Germinal center (tissue), 1 donor: ENCODE measurements around the gene ZBTB2.

ENCODE experiments used
- DNase-seq: peaks from one replicate; pipeline ENCODE4 v3.0.0; 2012; ENCODE audit warnings: mixed read lengths, low spot score

ZBTB2 gene

DNA sequence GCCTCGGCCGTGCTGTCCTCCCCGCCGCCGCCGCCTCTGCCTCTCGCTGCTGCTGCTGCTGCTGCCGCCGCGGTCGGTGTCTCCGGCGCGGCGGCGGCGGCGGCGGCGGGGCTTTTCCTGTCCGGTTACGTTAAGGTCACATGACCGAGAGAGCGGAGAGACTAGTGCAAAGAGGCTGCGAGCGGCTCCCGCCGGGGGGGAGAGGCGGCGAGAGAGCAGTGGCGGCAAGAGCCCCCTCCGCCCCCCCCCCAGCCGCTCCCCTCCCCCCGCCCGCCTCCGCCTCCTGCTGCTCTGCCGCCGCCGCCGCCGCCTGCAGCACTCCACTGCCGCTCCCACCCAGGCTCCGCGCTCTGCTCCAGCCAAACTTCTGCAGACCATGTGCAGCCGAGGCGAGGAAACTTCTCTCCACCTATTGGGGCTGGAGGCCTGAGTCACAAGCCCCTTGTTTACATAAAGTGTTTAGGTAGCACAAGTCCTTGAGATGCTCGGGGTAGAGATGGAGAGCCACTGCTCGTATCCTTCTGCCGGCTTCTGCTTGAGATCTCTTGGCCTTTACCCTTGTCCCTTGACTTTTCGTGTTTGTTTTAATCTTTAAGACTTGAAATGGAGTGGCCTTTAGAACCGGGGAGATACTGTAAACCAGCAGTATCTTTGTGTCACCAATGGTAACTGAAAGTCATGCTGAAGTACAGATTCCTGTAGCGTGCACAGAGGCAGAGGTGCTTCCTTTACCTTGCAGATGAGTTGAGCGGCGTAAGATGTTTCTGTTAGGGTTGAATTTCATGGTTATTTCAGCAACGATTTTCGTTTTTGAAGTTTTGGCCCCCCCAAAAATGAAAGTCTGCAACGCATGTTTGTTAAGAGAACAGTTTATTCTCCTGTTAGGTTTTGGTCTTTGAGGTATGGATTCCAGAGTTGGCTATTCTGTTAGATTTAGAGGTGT, at the start of gene ZBTB2:
TSS of gene ZBTB2 (minus strand) at position 89 of the 943 bp plus-strand sequence. CDS start 17,922 bp downstream, outside the sequence.
- peak; percentile 68 for DNase-seq

- no peak for DNase-seq
These were observed 49.6 kb upstream of the ZBTB2 start for GRCh38 chr6:151440930-151441329.

DNA sequence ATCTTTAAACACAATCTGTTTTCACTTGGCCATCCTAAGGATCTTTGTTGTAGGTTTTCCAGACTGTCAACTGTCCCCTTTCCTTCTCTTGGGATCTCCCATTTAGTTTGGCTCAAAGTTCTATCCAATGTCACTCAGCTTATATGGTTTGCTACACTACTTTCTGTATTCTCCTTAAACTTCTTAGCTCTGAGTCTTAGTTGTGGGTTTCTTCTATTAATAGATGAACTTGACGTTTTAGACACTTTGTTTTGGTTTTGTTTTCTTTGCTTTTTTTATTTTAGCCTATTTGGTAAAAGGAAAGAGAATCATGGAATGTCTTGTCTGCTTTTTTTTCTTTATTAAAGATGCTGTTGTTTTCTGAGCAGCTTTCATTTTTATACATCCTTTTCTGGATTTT, 49.1 kb upstream of the ZBTB2 start:
- DNase-seq = no peak

- DNase-seq = no peak
These were observed 46.0 kb upstream of the ZBTB2 start for GRCh38 chr6:151437401-151437800.

- DNase-seq = no peak
These were observed 45.4 kb upstream of the ZBTB2 start for GRCh38 chr6:151436802-151437201.

- no peak for DNase-seq
These were observed 44.9 kb upstream of the ZBTB2 start for GRCh38 chr6:151436300-151436699.

GRCh38 chr6:151434369-151434768, 43.0 kb upstream of the ZBTB2 start:
- peak; percentile 25 for DNase-seq

DNA sequence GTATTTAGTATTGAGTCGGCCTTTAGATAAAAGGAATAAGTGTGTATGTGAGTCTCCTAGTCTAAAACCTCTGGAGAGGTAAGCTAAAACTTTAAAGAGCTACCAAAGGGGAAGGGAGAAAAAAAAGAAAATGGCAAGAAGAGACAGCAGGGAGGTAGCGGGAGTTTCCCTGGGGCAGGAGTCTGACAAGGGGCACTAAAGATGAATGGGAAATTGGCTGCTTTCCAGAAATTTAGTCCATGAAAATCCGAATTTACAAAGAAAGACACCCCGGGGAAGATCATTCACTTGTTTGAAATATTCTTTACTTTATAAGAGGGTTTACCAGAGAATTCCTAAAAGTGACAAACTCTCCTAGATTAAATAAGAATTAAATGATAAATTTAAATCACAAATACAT, 41.3 kb upstream of the ZBTB2 start:
- DNase-seq = no peak

DNA sequence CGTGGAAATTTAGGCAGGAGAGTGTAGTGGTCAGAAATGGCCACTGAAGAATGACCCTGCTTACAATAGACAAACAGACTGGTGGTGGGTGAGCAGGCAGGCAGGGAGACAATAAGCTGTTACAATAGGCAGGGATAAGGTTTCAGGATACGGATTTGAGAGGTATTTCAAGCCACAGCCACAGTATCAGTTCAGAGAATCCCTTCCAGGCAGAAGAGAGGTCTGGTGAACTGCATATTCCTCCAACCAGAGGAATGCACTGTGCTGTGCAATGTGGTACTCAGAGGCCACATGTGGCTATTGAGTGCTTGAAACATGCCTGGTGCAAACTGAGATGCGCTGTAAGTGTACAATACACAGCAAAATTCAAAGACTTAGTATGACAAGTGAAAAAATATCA, 40.0 kb upstream of the ZBTB2 start:
- no peak for DNase-seq

- no peak for DNase-seq
These were observed 39.5 kb upstream of the ZBTB2 start for GRCh38 chr6:151430886-151431285.

DNA sequence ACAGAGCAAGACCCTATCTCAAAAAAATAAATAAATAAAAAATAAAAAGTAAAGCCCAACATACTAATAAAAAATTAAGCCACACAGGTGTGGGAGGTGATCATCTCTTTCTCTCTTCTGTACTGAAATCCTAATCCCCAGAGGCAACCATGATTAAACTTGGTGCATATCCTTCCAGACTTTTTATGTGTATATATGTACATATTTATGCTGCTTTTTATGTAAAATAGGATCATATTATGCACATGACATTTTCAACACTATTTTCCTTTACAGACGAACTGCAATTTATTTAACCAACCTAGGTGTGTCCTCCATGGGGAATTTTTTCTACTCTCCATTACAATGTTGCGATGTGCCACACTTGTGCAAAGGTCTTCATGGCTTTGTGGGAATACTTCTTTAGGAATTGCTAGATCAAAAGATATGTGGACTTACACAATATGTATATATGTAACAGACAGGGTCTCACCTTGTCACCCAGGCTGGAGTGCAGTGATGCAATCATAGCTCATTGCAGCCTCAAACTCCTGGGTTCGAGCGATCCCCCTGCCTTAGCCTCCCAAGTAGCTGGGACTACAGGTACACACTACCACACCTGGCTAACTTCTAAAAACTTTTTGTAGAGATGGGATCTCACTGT, 36.9 kb upstream of the ZBTB2 start:
- DNase-seq = no peak

DNA sequence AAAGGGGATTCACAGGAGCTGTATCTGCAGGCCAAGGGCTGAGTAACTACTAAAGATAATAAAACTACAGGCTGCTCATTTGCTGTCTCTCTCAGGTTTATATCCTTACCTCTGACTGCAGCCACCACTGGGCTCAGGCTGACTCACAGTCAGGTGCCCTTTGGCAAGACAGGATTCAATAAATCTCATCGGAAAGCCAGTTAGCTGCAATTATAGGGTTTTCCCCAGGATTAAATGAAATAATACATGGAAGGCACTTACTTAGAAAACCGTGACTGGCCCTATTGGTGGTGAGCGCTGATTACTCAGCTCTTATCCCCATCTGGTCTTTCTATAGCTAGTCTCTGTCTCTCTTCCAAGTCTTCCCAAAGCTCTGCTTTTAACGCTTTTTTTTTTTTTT, 34.2 kb upstream of the ZBTB2 start:
- DNase-seq = no peak

DNA sequence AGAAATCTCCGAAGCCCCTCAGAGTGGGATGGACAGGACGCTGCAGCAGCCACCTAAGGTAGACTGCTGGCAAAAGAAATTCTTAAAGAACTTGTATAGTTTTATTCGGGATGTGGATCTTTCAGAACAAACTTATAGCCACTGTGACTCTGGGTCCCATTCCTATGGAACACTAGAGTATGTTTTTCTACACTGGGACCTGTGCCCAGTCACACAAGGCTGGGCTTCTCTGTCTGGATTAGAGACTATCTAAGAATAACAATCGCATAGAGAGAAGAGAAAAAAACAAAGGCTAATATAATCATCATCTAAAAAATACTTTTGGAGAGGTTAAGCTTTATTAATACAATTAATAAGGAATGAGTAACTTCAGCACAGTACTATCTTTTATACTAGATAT, 31.6 kb upstream of the ZBTB2 start:
- no peak for DNase-seq

DNA sequence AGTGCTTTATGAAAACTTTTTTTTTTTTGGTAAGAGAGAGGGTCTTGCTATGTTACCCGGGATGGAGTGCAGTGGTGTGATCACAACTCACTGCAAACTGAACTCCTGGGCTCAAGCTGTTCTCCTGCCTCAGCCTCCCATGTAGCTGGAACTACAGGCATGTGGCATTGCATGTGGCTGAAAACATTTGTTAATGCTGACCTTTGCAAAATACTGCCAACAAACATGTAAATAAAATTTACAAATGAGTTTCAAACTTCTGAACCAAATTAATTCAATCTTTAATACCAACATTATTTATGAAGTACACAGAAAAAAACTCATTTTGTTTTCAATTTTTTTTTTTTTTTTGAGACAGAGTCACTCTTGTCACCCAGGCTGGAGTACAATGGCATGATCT, 26.1 kb upstream of the ZBTB2 start:
- DNase-seq = no peak

GRCh38 chr6:151414641-151415260, 23.4 kb upstream of the ZBTB2 start:
- no peak for DNase-seq

GRCh38 chr6:151413372-151414145, 22.2 kb upstream of the ZBTB2 start:
- DNase-seq = no peak

DNA sequence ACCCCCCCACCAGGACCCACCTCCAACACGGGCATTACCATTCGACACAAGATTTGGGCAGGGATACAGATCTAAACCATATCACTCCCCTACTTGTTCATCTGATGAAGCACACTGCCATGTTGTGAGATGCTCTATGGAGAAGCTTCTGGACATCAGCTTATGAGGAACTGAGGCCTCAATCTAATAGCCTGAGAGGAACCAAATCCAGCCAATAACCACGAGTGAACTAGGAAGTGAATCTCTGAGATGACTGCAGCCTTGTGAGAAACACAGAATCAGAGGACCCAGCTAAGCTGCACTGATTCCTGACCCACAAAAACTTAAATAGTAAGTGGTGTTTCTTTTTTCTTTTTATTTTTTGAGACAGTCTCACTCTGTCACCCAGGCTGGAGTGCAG, 21.6 kb upstream of the ZBTB2 start:
- DNase-seq = no peak

DNA sequence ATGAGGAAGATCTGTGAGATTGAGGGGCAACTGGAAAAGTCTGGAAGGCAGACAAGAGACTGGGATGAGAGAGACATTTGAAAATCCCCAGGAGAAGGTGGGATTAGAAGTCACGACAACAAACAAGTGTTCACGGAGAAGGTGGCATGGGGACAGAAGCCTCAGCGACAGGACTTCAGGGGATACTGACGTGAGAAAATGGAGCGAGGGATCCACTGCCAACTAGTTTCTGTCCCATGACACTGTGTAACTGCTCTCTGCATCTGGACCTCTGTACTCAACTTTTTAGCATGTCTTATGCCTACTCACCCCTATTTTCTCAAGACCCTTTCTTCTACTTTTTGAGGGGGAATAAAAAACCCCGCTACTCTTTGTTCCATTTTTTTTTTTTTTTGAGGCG, 18.3 kb upstream of the ZBTB2 start:
- no peak for DNase-seq

DNA sequence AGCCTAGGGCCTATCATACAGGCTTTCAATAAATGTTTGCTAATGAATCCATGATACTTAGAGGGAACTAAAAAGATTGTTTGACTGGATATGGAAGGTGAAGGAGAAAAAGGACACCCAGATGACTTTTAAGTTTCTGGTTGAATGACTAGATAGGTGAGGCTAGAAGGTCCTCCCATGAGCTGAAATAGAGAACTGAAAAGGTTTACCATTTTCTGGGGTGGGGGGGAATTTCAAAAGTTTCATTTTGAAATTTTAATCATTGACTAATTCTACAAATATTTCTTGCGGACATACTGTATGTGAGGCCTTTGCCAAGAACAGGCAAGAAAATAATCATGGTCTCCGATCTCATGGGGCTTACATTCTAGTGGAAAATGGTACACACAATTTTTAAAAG, 17.9 kb upstream of the ZBTB2 start:
- no peak for DNase-seq

- DNase-seq = no peak
These were observed 17.5 kb upstream of the ZBTB2 start for GRCh38 chr6:151408858-151409257.

- no peak for DNase-seq
These were observed 12.6 kb upstream of the ZBTB2 start for GRCh38 chr6:151403919-151404308.

DNA sequence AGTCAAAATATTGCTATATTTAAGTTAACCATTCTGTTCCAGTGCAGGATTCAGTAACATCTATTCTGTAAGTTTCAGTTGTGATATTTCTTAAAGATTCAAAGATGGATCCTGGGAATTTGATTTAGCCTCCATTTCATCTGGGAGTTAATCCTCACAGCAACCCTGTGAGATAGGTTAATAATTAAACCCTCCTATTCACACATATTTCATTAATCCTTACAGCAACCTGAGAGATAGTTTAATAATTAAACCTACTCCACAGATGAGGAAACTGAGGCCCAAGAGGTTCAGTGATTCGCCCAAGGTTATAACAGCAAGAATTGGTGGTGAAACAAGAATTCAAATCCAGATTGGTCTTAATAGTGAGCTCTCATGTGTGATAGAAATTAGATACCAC, 10.9 kb upstream of the ZBTB2 start:
- no peak for DNase-seq
